Measurements from ENCODE around the gene AHDC1.

- TF ChIP-seq BACH2 (CRISPR knock-in tag; IDR thresholded peaks at IDR 0.05; ENCODE audit: borderline replicate concordance): no peak
- no peak for TF ChIP-seq TOX (CRISPR knock-in tag; IDR thresholded peaks at IDR 0.05; ENCODE audit: borderline replicate concordance)
- no peak for TF ChIP-seq ZNF70 (CRISPR knock-in tag; IDR thresholded peaks at IDR 0.05)
These were observed 34.2 kb downstream of the AHDC1 start for GRCh38 chr1:27569506-27570291.

Data from SK-N-SH treated with all-trans-retinoic acid at 6 μM for 48 hours (cell line).